IgD-negative memory B cell (primary cell): ENCODE measurements around the gene OR8G5. TPM values are rescaled to one million over a fixed set of nuclear protein-coding genes. Genes with fewer than 3 reads are reported as not detected.
"Not testable (repeated sequence)": the region's sequence is repeated elsewhere in the genome, so short reads cannot be mapped to it uniquely, and the experiment has no call there.

Experiments used
- H3K27ac Mint-ChIP-seq, 3 donors: one replicate each; pipeline ENCODE4 v1.8.0; 2020 to 2022; ENCODE audit warnings: mild to moderate bottlenecking in 3 of 3, mixed read lengths in 3 of 3, moderate library complexity in 1 of 3
- H3K27me3 Mint-ChIP-seq: one replicate; pipeline ENCODE4 v1.8.0; 2021; ENCODE audit warnings: mixed read lengths
- H3K36me3 Mint-ChIP-seq: one replicate; pipeline ENCODE4 v1.8.0; 2020; ENCODE audit warnings: mild to moderate bottlenecking, mixed read lengths
- H3K4me1 Mint-ChIP-seq, 3 donors: one replicate each; pipeline ENCODE4 v1.8.0; 2020 to 2022; ENCODE audit warnings: mixed read lengths in 3 of 3, mild to moderate bottlenecking in 1 of 3
- H3K4me3 Mint-ChIP-seq, 4 donors: one replicate each; pipeline ENCODE4 v1.8.0; 2020 to 2022; ENCODE audit warnings: mild to moderate bottlenecking in 4 of 4, mixed read lengths in 4 of 4, moderate library complexity in 3 of 4
- H3K9me3 Mint-ChIP-seq, 3 donors: one replicate each; pipeline ENCODE4 v1.8.0; 2020 to 2021; ENCODE audit warnings: mixed read lengths in 3 of 3, mild to moderate bottlenecking in 1 of 3
- polyA plus RNA-seq: library from polyadenylated mRNA; unstranded; fragments of 300-500 nt; fragmentation: Illumina TruSeq; gene quantifications from one replicate; pipeline ENCODE4 v1.2.3, GENCODE V29; 2021

OR8G5 gene
- polyA plus RNA-seq, 1 donor from 2014 or later: not detected

GRCh38 chr11:124265041-124265440, 8.9 kb downstream of the OR8G5 start:
- H3K9me3 Mint-ChIP-seq, H3K4me3 Mint-ChIP-seq, H3K4me1 Mint-ChIP-seq, H3K27me3 Mint-ChIP-seq, H3K36me3 Mint-ChIP-seq: not testable (repeated sequence)
- peak overlapping the region in 1 of 3 donors; percentile 7 for H3K27ac Mint-ChIP-seq

DNA sequence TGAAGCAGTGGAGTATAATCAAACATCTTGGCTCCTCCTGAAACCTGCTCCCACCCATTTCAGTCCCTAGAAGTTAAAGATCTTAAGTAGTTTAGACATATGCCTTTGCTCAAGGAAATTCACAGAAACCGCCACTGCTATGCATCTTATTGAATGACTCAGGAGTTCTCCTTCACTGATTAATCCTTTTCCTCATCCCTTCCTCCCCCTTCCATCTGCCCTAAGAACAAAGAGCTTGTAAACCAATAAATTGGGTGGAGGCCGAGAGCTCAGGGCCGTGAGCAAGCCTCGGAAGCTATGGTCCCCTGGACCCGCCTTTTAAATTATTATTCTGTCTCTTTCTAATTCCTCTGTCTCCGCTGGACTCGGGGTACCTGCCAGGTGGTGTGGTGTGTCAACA, 14.7 kb downstream of the OR8G5 start:
- H3K4me1 Mint-ChIP-seq, H3K9me3 Mint-ChIP-seq, H3K27ac Mint-ChIP-seq, H3K27me3 Mint-ChIP-seq, H3K4me3 Mint-ChIP-seq, H3K36me3 Mint-ChIP-seq: not testable (repeated sequence)

DNA sequence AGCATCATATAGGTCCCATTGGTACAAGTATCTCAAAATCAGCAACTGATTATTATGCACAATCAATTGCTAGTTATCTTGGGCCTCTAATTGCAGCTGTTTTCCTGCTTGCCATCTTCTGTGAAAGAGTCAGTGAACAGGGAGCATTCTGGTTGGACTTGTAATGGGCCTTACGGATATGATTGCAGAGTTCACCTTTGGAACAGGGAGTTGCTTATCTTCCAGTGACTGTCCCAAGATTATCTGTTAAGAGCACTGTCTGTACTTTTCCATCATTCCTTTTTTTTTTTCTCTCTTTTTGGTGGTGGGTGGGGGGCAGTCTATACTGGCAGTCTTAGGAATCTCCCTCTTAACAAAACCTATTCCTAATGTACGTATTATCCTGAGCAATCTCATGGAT, 17.8 kb downstream of the OR8G5 start:
- no peak overlapping the region for H3K4me3 Mint-ChIP-seq
- H3K36me3 Mint-ChIP-seq: no peaks in the 10 kb centered on the region
- H3K4me1 Mint-ChIP-seq: no peaks in the 10 kb centered on the region
- no peak overlapping the region for H3K27ac Mint-ChIP-seq
- H3K9me3 Mint-ChIP-seq: no peaks in the 10 kb centered on the region
- no peaks in the 10 kb centered on the region for H3K27me3 Mint-ChIP-seq

- Mint-ChIP-seq H3K4me1 (no peaks in the 10 kb centered on the region), H3K36me3 (no peaks in the 10 kb centered on the region), H3K27me3 (no peaks in the 10 kb centered on the region), H3K27ac (no peak overlapping the region), H3K4me3 (no peak overlapping the region), H3K9me3 (peaks cover 0 to 3% (median 2%) of the 10 kb centered on the region in 3 donors)
Observed at GRCh38 chr11:124276081-124276480, 19.9 kb downstream of the OR8G5 start.

DNA sequence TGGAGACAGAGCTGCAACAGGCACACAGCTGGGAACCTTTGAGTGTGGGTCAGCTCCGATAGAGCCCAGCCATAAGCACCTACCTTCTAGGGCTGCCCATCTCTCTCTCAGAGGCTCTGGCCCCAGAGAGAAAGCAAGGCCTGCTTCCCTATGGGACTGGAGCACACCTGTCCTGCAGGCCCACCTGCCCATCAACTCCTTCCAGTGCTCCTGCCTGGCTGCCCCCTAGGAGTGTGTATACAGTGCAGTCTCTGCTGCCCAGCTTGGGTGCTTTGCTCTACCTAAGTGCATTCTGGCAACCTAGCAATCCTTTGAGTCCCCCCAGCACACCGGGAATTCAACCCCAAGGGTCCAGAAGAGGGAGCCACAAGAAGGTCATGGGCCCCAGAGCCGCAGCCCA, 21.0 kb downstream of the OR8G5 start:
- Mint-ChIP-seq H3K27me3 (no peaks in the 10 kb centered on the region), H3K27ac (no peak overlapping the region), H3K4me3 (no peak overlapping the region), H3K4me1 (no peaks in the 10 kb centered on the region), H3K9me3 (peaks cover 3 to 6% (median 4%) of the 10 kb centered on the region in 3 donors), H3K36me3 (no peaks in the 10 kb centered on the region)

DNA sequence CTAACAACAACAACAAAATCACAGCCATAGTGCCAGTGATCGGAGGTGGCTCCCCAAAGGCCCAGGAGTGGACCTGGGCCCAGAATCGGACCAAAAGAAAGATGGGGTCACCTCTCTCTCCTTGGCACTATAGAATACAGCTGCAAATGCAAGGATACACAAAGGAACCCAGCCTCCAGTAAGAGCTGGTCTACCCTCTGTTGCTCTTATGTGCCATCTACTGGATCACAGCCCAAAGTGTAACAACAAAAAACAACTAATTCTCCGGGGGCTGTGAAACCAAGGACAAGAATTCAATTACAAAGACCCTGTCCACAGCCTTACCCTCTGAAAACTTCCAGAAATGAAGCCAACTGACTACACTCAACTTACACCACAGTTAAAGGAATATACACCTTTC, 21.6 kb downstream of the OR8G5 start:
- H3K4me3 Mint-ChIP-seq: no peak overlapping the region
- no peaks in the 10 kb centered on the region for H3K36me3 Mint-ChIP-seq
- H3K9me3 Mint-ChIP-seq: peaks cover 3 to 6% (median 4%) of the 10 kb centered on the region in 3 donors
- H3K4me1 Mint-ChIP-seq: no peaks in the 10 kb centered on the region
- no peak overlapping the region for H3K27ac Mint-ChIP-seq
- H3K27me3 Mint-ChIP-seq: no peaks in the 10 kb centered on the region

DNA sequence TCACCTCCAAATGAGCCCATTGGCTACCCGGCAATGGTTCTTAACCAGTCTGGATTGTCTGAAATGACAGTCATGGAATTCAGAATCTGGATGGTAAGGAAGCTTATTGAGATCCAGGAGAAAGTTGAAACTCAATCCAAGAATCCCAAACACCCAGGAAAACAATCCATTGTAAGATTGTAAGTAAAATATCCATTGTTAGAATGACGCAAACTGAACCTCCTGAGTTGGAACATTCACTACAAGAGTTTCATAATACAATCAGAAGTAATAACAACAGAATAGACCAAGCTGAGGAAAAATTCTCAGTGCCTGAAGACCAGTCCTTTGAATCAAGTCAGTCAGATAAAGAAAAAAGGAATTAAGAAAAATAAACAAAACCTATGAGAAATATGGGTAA, 22.1 kb downstream of the OR8G5 start:
- Mint-ChIP-seq H3K27me3 (no peaks in the 10 kb centered on the region), H3K9me3 (peaks cover 3 to 6% (median 6%) of the 10 kb centered on the region in 3 donors), H3K36me3 (no peaks in the 10 kb centered on the region), H3K4me1 (no peaks in the 10 kb centered on the region), H3K4me3 (no peak overlapping the region), H3K27ac (no peak overlapping the region)

GRCh38 chr11:124285610-124286344, 29.6 kb downstream of the OR8G5 start:
- Mint-ChIP-seq H3K27me3 (no peaks in the 10 kb centered on the region), H3K9me3 (peaks cover 7 to 19% (median 13%) of the 10 kb centered on the region in 3 donors), H3K27ac (no peak overlapping the region), H3K36me3 (peaks cover 2% of the 10 kb centered on the region), H3K4me3 (peak overlapping the region in 2 of 4 donors; percentile 9 to 18), H3K4me1 (peaks cover 6 to 17% (median 10%) of the 10 kb centered on the region in 3 donors)

DNA sequence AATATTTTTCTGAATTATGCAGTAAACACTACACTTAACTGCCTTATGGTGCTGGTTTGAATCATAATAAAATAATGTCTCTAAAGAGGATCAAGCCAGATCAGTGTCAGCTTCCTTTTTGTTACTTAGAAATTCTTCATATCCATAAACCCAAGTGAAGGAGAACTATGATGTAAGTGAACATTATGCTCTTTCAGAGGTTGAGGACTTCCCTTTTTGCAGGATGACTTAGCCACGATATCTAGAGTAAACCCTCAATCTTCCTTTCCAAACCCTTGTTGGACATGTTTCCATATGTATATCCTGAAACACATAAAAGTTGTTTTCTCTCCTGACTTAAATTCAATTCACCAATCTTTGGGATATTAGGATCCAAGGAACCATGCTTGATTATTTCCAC, 38.5 kb downstream of the OR8G5 start:
- no peaks in the 10 kb centered on the region for H3K27me3 Mint-ChIP-seq

DNA sequence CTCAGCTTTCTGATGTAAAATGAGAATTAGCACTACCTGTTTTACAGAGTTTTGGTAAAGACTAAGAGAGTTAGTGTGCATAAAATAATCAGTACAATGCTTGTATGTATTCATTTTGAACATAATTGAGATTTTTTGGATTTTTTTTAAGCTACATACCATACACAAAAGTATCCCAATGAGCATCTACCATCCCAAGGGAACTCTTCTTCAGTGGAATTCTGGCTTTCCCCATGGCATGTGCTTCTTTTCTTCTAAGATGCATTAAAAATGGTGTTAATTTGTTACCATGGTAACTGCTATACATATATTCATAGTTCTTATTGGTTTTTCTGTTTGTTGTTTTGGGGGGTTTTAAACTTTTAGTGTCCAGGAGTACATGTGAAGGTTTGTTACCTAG, 39.8 kb downstream of the OR8G5 start:
- Mint-ChIP-seq H3K4me3 (no peak overlapping the region), H3K27ac (no peak overlapping the region), H3K9me3 (peaks cover 0 to 11% (median 1%) of the 10 kb centered on the region in 3 donors), H3K4me1 (no peaks in the 10 kb centered on the region), H3K27me3 (no peaks in the 10 kb centered on the region), H3K36me3 (no peaks in the 10 kb centered on the region)

More for the DNA sequence above, 38.5 kb downstream of the OR8G5 start:
- Mint-ChIP-seq H3K9me3 (peaks cover 0 to 10% (median 9%) of the 10 kb centered on the region in 3 donors), H3K4me1 (no peaks in the 10 kb centered on the region), H3K36me3 (peaks cover 1% of the 10 kb centered on the region), H3K27ac (no peak overlapping the region), H3K4me3 (no peak overlapping the region)

- H3K9me3 Mint-ChIP-seq: peaks cover 0 to 5% (median 0%) of the 10 kb centered on the region in 3 donors
- H3K4me3 Mint-ChIP-seq: no peak overlapping the region
- no peak overlapping the region for H3K27ac Mint-ChIP-seq
- H3K27me3 Mint-ChIP-seq: no peaks in the 10 kb centered on the region
- no peaks in the 10 kb centered on the region for H3K4me1 Mint-ChIP-seq
- no peaks in the 10 kb centered on the region for H3K36me3 Mint-ChIP-seq
Observed at GRCh38 chr11:124297921-124298320, 41.7 kb downstream of the OR8G5 start.

DNA sequence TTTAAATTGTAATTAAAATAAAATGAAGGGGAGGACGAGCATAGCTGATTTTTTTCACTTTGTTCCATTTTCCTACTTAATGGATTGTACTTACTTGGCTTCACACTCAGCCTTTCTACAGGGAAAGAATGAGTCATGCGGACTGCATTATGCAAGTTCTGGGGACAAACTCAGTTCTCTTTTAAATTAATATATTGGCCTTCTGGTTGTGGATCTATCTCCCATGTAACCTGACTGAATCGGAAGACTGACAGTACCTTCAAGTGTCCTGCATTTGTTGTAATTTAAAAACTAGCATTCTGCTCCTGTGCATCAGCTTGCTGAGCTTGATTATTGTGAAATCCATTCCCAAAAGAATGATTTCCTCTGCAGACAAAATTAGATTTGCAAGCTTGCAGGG, 45.4 kb downstream of the OR8G5 start:
- no peaks in the 10 kb centered on the region for H3K36me3 Mint-ChIP-seq
- H3K4me1 Mint-ChIP-seq: no peaks in the 10 kb centered on the region
- H3K27ac Mint-ChIP-seq: no peak overlapping the region
- no peaks in the 10 kb centered on the region for H3K27me3 Mint-ChIP-seq
- H3K9me3 Mint-ChIP-seq: peaks cover 0 to 5% (median 0%) of the 10 kb centered on the region in 3 donors
- H3K4me3 Mint-ChIP-seq: no peak overlapping the region

DNA sequence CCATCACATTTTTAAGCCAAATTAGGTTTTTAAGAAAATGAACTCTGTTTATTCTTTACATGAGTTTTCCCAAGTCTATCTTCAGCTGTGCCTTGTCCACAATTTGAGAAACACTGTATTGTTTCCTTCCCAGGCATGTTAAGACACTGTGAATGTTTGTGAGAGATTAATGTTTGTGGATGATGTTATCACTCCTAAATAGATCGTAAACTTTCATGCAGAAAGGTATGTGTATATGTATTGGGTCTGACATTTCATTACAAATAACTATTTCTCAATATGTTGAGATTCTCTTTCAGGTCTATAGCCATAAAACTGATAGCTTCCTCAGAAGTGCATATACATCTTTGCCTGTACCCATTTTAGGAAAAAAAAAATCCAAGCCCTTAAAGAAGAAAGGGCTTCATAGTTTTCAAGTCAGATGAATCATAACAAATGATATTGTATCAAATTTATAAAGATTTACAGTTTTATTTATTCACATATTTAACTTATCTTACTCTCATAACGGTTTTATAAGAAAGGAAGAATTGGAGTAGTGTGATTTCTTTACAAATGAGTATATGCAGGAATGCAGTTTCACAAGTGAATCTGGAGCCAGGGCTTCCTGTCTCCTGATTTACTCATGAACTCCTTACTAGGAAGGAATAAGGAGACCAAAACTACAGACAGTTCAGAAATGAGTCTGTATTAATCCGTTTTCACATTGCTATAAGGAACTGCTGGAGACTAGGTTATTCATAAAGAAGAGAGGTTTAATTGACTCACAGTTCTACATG, 46.4 kb downstream of the OR8G5 start:
- Mint-ChIP-seq H3K27ac (no peak overlapping the region), H3K36me3 (no peaks in the 10 kb centered on the region), H3K4me1 (no peaks in the 10 kb centered on the region), H3K4me3 (no peak overlapping the region), H3K27me3 (peaks cover 4% of the 10 kb centered on the region), H3K9me3 (peaks cover 0 to 5% (median 0%) of the 10 kb centered on the region in 3 donors)

GRCh38 chr11:124307093-124307492, 50.9 kb downstream of the OR8G5 start:
- H3K9me3 Mint-ChIP-seq: peaks cover 0 to 4% (median 0%) of the 10 kb centered on the region in 3 donors
- no peak overlapping the region for H3K27ac Mint-ChIP-seq
- H3K27me3 Mint-ChIP-seq: peaks cover 4% of the 10 kb centered on the region
- H3K4me3 Mint-ChIP-seq: no peak overlapping the region
- no peaks in the 10 kb centered on the region for H3K36me3 Mint-ChIP-seq
- no peaks in the 10 kb centered on the region for H3K4me1 Mint-ChIP-seq

DNA sequence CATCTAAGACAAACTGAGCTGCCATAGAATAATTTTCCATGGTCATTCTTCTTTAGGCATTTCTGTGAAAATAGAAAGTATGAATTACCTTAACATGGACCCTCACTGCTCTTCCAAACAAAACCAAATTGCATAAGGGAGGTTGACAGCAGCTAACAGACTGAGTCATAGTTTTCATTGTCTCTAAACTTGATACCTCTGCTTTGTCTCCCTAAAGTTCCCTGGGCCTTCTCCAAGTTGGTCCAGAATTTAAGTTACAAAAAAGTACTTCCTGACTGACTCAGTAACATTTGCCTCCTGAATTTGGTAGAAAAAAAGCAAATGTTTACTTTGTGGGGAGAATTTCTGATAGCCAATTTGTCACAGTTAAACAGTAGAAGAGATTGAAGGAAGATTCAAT, 54.5 kb downstream of the OR8G5 start:
- H3K27ac Mint-ChIP-seq: no peak overlapping the region
- peaks cover 0 to 4% (median 0%) of the 10 kb centered on the region in 3 donors for H3K9me3 Mint-ChIP-seq
- H3K27me3 Mint-ChIP-seq: peaks cover 4% of the 10 kb centered on the region
- H3K36me3 Mint-ChIP-seq: no peaks in the 10 kb centered on the region
- no peaks in the 10 kb centered on the region for H3K4me1 Mint-ChIP-seq
- H3K4me3 Mint-ChIP-seq: no peak overlapping the region

GRCh38 chr11:124311269-124311668, 55.1 kb downstream of the OR8G5 start:
- Mint-ChIP-seq H3K9me3 (peaks cover 0 to 4% (median 0%) of the 10 kb centered on the region in 3 donors), H3K36me3 (no peaks in the 10 kb centered on the region), H3K27me3 (peaks cover 4% of the 10 kb centered on the region), H3K27ac (no peak overlapping the region), H3K4me1 (no peaks in the 10 kb centered on the region), H3K4me3 (no peak overlapping the region)
